Left renal cortex interstitium (tissue), 4 donors: ENCODE results near the gene MPHOSPH9. TPM values are rescaled to one million over a fixed set of nuclear protein-coding genes. Genes with fewer than 3 reads are reported as not detected.

ENCODE experiments used
- DNase-seq, 4 donors: peaks; one replicate each; pipeline ENCODE4 v3.0.0-alpha.2; 2013; ENCODE audit warnings: low read depth in 4 of 4, low spot score in 2 of 4, missing footprints in 1 of 4
- polyA plus RNA-seq, 4 donors: library from polyadenylated mRNA; unstranded; fragments of 120-200 nt; gene quantifications; one replicate each; pipeline ENCODE4 v1.2.1, GENCODE V29; 2013; ENCODE audit not compliant: insufficient read length in 4 of 4

Gene MPHOSPH9, protein sequence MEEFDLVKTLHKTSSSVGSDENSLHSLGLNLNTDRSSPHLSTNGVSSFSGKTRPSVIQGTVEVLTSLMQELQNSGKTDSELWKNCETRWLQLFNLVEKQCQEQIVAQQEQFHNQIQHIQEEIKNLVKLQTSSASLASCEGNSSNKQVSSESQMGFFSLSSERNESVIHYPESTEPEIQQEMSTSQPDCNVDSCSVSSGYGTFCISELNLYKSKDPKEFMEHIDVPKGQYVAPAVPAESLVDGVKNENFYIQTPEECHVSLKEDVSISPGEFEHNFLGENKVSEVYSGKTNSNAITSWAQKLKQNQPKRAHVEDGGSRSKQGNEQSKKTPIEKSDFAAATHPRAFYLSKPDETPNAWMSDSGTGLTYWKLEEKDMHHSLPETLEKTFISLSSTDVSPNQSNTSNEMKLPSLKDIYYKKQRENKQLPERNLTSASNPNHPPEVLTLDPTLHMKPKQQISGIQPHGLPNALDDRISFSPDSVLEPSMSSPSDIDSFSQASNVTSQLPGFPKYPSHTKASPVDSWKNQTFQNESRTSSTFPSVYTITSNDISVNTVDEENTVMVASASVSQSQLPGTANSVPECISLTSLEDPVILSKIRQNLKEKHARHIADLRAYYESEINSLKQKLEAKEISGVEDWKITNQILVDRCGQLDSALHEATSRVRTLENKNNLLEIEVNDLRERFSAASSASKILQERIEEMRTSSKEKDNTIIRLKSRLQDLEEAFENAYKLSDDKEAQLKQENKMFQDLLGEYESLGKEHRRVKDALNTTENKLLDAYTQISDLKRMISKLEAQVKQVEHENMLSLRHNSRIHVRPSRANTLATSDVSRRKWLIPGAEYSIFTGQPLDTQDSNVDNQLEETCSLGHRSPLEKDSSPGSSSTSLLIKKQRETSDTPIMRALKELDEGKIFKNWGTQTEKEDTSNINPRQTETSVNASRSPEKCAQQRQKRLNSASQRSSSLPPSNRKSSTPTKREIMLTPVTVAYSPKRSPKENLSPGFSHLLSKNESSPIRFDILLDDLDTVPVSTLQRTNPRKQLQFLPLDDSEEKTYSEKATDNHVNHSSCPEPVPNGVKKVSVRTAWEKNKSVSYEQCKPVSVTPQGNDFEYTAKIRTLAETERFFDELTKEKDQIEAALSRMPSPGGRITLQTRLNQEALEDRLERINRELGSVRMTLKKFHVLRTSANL
- 10 to 100 TPM; 26.0 to 47.6 (median 31.4) TPM for polyA plus RNA-seq

DNA sequence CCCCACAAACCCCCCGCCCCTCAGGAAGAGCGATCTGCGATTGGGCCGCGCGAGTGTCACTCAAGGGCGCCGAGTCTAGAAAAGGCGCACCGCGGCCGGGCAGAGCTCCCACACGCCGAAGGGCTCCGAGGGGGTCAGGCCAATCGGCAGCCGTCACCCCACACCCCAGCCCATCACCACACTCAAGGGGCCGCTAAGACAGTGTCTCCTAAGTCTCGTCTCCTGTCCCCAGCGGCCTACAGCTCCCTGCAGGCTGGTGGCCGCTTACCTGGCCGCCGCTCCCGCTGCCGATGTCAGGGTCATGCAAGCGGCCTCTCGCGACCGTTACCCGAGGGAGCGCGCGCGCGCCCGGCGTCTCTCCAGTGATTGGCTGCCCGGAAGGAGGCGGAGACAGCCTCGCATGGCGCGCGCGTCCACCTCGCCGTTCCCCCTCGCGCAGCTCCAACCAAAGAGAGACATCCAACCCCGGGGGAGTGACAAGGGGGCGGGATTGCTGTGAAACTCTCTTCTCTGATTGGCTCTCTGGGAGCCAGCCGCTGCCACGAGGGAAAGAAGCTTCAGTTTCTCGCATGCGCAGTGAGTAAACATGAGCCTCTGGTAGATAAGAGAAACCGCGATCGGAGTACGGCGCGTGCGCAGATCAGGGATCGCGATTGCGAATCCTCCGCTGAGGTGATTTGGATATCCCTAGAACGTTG is at the start of gene MPHOSPH9, which contains the start of gene MTRFR:
TSS of gene MPHOSPH9 (minus strand) at position 335 of the 698 bp plus-strand sequence. CDS start 2,777 bp downstream, outside the sequence.
TSS of gene MTRFR (plus strand) at position 630 of the 698 bp plus-strand sequence. CDS start 20,239 bp downstream, outside the sequence.
- DNase-seq, result peak; percentile 96 to 100 (median 98)

DNA sequence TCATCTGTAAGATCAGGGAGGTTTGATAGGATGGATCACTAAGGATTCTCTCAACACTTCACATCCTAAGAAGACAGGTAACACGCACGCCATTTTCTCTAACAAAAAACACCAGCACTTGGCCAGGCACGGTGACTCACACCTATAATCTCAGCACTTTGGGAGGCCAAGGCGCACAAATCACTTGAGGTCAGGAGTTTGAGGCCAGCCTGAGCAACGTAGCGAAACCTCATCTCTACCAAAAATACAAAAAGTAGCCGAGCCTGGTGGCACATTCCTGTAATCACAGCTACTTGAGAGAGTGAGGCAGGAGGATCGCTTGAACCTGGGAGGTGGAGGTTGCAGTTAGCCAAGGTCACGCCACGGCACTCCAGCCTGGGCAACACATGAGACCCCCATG is 49.2 kb upstream of the MPHOSPH9 start:
- no peak for DNase-seq

DNA sequence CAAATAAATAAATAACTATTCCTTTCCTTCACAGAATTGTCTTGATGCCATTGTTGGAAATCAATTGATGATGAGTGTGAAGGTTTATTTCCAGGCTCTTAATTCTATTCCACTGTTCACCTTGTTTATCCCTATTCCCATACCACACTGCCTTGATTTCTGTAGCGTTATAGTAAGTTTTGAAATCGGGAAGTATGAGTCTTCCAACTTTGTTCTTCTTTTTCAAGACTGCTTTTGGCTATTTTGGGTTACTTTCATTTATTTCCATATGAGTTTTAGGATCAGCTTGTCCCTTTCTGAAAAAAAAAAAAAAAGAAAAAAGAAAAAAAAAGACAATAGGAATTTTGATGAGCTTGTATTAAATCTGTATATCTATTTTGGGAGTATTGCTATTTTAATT is 48.0 kb upstream of the MPHOSPH9 start:
- DNase-seq, result no peak

DNA sequence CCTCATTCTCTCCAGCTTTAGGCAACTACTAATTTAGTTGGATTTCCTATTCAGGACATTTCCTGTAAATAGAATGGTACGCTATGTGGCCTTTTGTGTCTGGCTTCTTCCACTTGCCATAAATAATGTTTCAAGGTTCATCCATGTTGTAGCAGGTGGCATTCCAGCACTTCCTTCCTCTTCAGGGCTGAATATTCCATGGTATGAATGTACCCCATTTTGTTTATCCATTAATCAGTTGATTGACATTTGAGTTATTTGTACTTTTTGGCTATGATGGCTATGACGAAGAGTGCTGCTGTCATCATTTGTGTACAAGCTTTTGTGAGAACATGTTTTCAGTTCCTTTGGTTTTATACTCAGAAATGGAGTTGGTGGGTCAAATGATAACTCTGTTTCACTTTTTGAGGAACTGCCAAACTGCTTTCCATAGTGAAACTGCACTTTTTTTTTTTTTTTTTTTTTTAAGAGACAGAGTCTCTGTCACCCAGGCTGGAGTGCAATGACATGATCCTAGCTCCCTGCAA is 45.2 kb upstream of the MPHOSPH9 start:
- no peak for DNase-seq

DNA sequence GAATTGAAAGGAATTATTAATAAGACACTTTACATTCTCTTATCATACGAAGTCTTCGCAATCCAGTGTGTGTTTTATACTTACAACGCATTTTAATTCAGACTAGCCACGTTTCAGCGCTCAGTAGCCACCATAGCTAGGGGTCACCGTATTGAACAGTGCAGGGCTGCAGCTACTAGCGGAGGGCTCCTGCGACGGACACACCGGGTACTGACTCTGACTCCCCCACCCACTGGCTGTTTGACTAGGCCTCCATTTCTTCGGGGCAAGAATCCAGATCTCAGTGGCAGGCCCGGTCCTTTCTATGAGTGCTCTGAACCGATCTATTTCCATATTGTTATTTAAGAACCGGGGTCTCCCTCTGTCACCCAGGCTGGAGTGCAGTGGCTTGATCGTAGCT is 40.2 kb upstream of the MPHOSPH9 start:
- DNase-seq, result no peak

DNA sequence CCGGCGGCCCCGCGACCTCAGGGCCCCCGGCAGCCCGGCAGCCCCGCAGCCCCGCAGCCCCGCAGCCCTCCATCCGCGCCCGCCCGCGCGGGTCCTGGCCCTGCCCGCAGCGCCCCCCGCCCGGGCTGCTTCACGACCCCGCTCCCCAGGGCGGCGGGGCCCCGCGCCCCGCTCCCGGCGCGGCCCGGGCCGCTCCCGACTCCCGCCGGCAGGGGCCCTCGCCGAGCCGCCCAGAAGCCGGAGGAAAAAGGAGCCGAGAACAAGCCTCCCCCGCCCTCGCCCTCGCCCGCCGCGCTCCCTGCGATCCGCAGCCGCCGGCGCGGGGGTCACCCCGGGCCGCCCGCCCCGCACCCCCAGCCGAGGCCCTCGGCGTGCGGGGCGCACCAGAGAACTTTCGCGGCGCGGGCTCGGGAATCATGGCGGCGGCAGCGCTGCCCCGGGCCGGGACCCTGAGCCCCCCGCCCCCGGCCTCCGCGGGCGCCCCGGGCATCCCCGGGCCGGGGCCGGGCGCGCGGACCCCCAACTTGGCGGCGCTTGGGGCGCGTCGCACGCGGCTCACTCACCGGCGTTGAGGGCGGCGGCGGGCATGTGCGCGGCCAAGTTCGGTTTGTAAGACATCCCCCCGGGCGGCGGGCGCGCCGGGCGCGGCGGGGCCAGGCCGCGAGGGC is 38.2 kb upstream of the MPHOSPH9 start:
- no peak for DNase-seq

DNA sequence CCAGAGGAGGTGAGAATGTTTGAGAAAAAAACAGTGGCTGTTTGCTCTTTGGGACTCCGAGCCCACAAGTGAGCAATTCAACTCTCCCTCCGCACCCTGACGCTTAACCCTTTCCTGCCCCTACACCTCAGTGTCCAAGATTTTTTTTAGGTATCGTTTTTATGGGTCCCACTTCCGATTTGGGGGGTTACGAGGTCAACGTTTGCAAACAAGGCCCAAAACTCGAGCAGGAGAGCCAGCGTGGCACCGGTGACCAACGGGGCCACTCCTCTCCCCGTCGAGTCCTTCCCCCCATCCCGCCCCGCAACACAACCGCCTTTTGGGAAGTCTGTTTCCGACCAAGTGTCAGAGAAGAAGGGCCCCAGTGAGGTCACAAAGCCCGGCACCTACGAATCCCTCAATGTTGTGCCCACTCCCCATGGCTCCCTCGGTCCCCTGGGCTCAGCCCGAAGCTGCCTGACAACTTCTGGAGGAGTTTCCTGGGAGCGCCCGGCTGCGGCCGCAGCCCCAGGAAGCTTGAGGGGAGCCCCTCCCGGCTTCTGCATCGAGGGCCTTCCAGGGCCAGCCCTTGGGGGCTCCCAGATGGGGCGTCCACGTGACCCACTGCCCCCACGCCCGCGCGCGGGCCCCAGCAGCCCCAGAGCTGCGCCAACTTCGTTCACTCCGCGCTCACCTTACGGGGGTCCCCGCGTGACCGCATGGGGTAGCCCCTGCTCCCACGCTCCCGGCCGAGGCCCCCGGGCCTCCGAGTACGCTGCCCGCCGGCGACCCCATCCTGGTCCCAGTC is 37.5 kb upstream of the MPHOSPH9 start:
- DNase-seq, result no peak

DNA sequence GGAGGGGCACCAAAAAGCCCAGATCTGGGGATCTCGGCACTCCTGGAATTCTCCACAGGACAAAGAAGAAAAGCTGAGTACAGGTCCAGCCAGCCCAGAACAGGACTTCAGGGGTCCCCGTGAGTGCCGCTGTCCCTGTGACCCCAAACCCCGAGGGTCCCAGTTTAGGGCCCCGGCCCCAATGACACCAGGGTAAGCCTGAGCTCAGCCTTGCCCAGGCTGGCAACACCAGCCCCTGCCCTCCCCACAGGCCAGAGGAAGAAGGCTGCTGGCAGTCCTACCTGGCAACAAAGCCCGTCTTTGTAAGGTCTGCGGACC is 36.9 kb upstream of the MPHOSPH9 start:
- no peak for DNase-seq

DNA sequence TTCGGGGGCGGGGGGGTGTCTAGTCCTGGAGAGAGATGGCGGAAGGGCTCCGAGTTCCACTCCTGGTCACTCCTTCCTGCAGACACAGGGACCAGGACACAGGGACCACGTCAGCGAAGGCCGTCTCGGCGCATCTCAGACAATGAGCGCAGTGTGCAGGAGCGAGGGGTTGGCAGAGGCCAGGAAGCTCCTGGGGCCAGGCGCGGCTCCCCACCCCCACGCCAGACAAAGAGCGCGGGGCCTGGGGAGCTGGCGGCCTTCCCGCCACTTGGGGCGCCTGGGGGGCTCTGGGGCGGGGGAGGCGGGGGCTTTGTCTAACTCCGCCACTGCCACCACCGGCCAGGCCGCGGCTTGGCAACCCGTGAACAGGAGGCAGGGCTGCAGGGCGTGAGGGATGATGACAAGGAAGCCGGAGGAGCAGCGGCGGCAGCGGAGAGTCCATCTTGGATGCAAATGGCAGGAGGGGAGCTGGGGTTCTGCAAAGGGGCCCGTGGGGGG is 36.5 kb upstream of the MPHOSPH9 start:
- no peak for DNase-seq

DNA sequence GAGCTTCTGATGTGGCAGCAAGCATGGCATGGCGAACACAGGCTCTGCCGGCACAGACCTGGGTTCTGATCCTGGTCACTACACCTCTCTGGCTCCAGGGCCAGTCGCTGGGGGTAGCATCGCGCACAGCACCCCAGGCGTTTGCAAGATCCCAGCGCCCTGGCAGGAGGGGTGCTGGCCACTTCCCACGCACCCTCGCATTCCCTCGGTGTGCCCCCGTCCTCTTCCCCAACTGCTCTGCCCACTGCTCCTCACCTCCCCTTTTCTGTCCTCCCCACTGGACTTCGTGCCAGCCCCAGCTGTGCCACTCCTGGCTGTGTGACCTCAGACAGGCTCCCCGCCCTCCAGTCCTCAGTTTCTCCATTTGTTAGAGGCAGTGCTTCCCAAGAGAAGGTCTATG is 35.9 kb upstream of the MPHOSPH9 start:
- no peak for DNase-seq

DNA sequence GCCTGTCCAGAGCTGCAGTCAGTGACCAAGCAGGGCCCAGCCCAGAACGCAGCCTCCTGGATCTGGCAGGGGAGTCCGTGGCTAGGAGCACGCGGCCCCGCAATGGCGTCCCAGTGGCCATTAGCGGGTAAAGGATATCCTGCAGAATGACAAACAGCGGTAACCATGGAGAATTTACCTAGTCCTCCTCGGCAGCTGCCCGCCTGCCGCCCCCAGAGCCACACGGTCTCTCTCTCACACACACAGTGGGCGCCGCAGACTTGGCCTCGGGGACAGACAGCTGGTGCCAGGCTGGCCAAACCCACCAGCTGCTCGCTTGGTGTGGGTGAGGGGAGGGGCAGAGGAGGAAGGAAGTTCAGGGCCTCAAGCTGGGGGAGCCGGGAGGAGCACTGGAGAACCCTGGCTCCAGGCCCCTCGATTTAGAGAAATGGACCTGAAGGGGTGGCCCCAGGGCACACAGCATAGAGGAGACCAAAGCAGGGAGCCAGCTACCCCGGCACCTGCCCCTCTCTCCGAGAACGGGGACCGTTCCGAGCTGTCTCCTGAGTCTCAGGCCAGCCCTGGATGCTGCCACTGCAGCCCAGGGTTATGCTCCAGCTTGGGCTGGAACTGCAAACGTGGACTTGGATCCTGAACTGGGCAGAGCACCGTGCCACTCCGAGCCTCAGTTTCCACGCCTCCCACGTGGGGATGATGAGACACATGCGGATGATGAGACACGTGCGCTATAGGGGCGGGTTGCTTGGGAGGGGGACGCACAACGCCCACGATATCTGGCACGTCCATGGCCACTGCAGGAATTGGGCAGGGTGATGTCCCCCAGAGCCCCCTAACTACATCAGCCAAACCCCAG is 35.3 kb upstream of the MPHOSPH9 start:
- DNase-seq, result no peak

DNA sequence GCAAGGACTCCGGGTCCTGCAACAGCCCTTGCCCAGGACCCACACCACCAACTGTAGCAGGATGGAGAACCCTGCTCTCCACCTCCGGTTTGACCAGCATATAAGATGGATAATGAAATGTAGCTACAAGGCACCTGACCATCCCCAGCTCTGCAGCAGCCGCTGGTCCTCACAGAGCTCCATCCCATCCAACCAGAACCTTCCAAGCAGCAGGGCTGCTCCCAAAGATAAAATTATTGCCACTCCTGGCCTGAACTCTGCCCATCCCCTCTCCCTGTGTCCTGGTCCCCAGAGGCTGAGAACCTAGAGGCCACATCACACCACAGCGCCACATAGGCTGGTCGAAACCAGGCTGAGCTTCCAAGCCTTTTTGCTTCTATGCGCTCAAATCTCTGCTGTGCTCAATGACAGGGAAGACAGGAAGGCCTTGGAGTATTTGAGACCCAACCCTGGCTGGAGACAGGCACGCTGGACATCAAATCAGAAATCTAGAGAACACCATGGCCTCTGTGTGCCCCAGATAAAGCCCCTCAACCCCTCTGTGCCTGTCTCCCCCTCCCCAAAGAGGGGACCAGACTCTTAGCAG is 34.5 kb upstream of the MPHOSPH9 start:
- no peak for DNase-seq

DNA sequence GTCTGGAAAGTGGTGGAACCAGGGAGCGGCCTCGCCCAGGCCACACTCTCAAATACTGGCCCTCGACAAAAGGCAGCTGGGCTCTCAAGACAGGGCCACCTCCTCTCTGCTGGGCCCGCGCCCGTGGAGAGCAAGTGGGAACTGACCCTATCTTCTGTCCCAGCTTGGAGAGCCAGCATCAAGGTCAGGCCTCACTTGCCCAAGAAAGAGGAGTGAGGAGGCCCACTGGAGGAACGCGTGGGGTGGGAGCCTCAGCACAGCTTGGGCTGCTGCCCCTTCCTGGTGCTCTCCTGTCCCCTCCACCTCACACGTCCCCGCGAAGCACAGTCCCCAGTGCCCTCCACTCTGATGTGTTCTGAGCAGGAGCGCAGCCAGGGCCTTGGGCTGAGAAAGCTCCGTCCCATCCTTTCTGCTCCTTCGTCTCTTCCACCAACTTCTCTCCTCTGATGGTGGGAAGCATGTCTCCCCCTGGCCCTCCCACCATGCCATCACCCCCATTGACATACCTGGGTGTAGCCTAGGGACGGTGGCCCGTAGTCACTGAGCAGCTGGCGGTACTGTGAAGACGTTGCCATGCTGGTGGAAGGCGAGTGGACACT is 33.8 kb upstream of the MPHOSPH9 start:
- no peak for DNase-seq

DNA sequence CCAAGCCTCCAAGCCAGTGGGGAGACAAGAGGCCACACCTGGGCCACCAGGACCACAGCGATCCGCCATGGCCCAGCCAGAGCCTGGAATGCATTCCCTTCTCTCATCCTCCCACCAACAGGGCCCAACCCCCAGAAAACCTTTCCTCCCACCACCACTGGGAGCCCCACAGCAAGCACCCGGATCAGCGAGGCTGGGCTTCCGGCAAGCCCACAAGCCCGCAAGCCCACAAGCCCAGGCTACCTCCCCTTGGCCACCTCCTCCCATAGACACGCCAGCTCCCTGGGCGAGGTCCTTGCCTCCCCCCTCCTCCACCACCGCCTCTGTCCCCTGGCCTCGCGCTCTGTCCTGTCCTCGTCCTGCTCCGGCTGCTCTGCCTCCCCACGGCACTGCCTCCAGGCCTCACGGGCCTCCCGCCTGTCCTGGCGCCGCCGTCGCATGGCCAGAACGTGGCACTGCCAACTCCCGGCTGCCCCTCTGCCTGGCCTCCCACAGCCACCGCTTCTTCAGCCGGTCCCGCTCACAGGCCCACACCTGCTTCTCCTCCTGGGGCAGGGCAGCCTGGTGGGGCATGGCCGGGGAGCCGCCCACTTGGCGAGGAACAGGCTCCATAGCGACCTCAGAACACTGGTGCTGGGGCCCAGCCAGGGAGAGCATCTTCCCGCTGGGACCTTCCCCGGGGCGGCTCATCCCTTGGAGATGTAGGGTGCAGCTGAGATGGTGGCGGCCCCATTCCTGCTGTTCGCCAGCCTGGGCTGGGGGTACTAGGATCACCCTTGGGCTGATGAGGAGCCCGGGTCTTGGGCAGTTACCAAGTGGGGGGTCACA is 33.1 kb upstream of the MPHOSPH9 start:
- no peak for DNase-seq

DNA sequence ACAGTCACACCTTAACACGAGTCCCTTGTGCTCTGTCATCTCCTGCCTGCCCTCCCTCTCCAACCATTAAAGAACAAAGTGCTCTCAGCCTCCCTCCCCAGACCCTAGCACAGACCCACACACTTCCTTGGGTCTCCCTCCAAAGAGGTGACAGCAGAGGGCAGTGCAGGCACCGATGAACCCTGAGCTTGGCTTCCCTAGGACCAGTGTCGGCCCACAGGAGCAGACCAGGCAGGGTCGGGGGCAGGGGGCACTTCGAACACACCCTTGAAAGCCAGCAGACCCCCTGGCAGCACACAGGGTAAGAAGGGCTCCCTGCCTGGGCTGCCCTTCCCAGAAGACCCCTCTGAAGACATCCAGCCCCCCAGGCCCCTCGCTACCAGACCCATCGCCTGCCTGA is 31.7 kb upstream of the MPHOSPH9 start:
- DNase-seq, result no peak

DNA sequence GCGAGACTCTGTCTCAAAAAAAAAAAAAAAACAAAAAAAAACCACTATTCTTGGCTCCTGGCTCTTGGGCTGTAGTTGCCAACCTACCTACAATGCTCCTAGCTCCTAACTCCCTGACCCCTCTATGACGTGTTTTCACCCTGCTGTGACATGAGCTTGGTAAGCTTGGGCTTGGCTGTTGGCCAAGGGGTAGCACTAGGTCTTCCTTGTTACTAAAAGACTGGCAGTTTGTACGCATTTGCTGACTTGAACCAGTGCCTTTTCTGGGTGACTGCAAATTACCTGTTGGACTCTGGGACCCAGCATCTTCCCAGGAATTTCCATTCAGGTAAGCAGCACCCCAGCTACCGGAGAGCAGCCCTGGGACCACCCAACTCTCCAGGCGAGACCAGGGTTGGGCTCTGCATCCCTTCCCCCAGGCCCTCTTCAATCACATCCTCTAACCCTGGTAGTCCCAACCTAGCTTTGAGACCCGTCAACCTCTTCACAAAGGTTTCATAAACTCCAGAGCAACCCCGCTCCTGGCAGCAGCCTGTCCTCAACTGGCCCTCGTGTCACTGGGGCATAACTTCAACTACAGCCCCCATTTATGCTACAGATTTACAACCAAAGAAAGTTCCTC is 30.4 kb upstream of the MPHOSPH9 start:
- no peak for DNase-seq
